Small intestine (tissue), 7 donors: Measurements from ENCODE around the gene PCK1. TPM values are rescaled to one million over a fixed set of nuclear protein-coding genes. Genes with fewer than 3 reads are reported as not detected.
A peak's percentile ranks its signal among the peaks of the same experiment; 100 is the strongest.

ENCODE experiments used
- DNase-seq, 2 donors: peaks; one replicate each; pipeline versions ENCODE4 v3.0.0 to v3.0.0-alpha.2; 2013
- FAIRE-seq: peaks from 2 replicates; lab custom pipeline; 2012; peaks lifted over from hg19 to GRCh38; lab: Jason Lieb, UNC
- H3K27ac ChIP-seq, 3 donors: one replicate each; pipeline ENCODE4 v1.5.1; 2013; ENCODE audit warnings: low read length in 2 of 3, mild to moderate bottlenecking in 2 of 3, control low read depth in 1 of 3, inconsistent platforms in 1 of 3, low read depth in 1 of 3, moderate library complexity in 1 of 3
- H3K27me3 ChIP-seq, 3 donors: one replicate each; pipeline ENCODE4 v1.6.1; 2013; ENCODE audit warnings: low read length in 3 of 3, inconsistent platforms in 1 of 3; ENCODE audit not compliant: control insufficient read depth in 3 of 3, insufficient read depth in 3 of 3
- H3K36me3 ChIP-seq, 3 donors: one replicate each; pipeline ENCODE4 v1.6.1; 2013; ENCODE audit warnings: low read length in 3 of 3, inconsistent platforms in 1 of 3, low read depth in 1 of 3, mild to moderate bottlenecking in 1 of 3, moderate library complexity in 1 of 3; ENCODE audit not compliant: control insufficient read depth in 3 of 3, insufficient read depth in 2 of 3
- H3K4me1 ChIP-seq, 3 donors: one replicate each; pipeline ENCODE4 v1.6.1; 2013; ENCODE audit warnings: low read length in 2 of 3, inconsistent platforms in 1 of 3, low read depth in 1 of 3, mild to moderate bottlenecking in 1 of 3, moderate library complexity in 1 of 3; ENCODE audit not compliant: control insufficient read depth in 3 of 3, insufficient read depth in 2 of 3
- H3K4me3 ChIP-seq, 3 donors: one replicate each; pipeline ENCODE4 v1.5.1; 2013; ENCODE audit warnings: low read length in 3 of 3, control low read depth in 1 of 3, inconsistent platforms in 1 of 3, low read depth in 1 of 3, mild to moderate bottlenecking in 1 of 3, moderate library complexity in 1 of 3
- H3K9me3 ChIP-seq, 2 donors: one replicate each; pipeline ENCODE4 v1.6.1; 2013; ENCODE audit warnings: low read depth in 1 of 2, low read length in 1 of 2; ENCODE audit not compliant: control insufficient read depth in 2 of 2, insufficient read depth in 1 of 2
- WGBS, 3 donors: extraction: QIAGEN DNeasy Blood & Tissue Kit; methylation state at CpG; one replicate each; pipeline ENCODE4 v1.1.7; 2013; 5-methylcytosine and 5-hydroxymethylcytosine counted together
- polyA plus RNA-seq, 4 donors: library from polyadenylated mRNA; stranded (reverse) in 3 of 4; unstranded in 1 of 4; fragments of 200-250 nt in 3 of 4; fragments of 120-200 nt in 1 of 4; gene quantifications; one replicate each; pipeline versions ENCODE4 v1.2.1 to v1.2.3, GENCODE V29; 2013
- donor health status: healthy with polysubstance abuse.
- donor health status: control.
- donor health status: control.
- donor health status: Bipolar disorder and iron deficiency.
- donor health status: healthy.

PCK1 gene
- polyA plus RNA-seq, 4 donors = 5.5 to 439 (median 97.2) TPM

- no peaks in the 10 kb centered on the region for H3K27me3 ChIP-seq
- no peak overlapping the region for H3K4me3 ChIP-seq
- H3K27ac ChIP-seq = no peak overlapping the region
- H3K36me3 ChIP-seq = peaks cover 0 to 2% (median 0%) of the 10 kb centered on the region in 3 donors
- peaks cover 0 to 4% (median 3%) of the 10 kb centered on the region in 3 donors for H3K4me1 ChIP-seq
- H3K9me3 ChIP-seq = no peaks in the 10 kb centered on the region
- no peak for FAIRE-seq
- no peak for DNase-seq
- whole genome bisulfite sequencing, 3 donors = 85 to 91% (median 91%) methylated on average over 20 of the region's 20 CpGs
Measured at GRCh38 chr20:57616143-57616951, 55.4 kb downstream of the PCK1 start.

GRCh38 chr20:57617079-57617795 lies 56.3 kb downstream of the PCK1 start:
- peak overlapping the region in 1 of 3 donors; percentile 90 for H3K27ac ChIP-seq
- FAIRE-seq (no peak), DNase-seq (no peak)
- no peaks in the 10 kb centered on the region for H3K27me3 ChIP-seq
- WGBS, 3 donors = 84 to 88% (median 87%) methylated on average over 6 of the region's 6 CpGs
- H3K36me3 ChIP-seq = peaks cover 0 to 2% (median 0%) of the 10 kb centered on the region in 3 donors
- H3K4me1 ChIP-seq = peaks cover 0 to 4% (median 3%) of the 10 kb centered on the region in 3 donors
- no peak overlapping the region for H3K4me3 ChIP-seq
- H3K9me3 ChIP-seq = no peaks in the 10 kb centered on the region

Other genes starting within 250 kb of the PCK1 start
- gene SPO11, start 231.3 kb upstream of the PCK1 start, polyA plus RNA-seq = not detected
- gene RAE1, start 209.9 kb upstream of the PCK1 start, polyA plus RNA-seq = 10 to 100 TPM; 15.7 to 37.0 (median 18.6) TPM
- 10 to 100 TPM; 13.2 to 17.5 (median 15.8) TPM for gene RBM38, start 169.7 kb upstream of the PCK1 start, polyA plus RNA-seq
- under 1 TPM in 2 of 4 donors, not detected in 2; 0.03 TPM for gene CTCFL, start 36.0 kb upstream of the PCK1 start, polyA plus RNA-seq
- gene ZBP1, start 59.3 kb downstream of the PCK1 start, polyA plus RNA-seq = 1 to 10 TPM in 2 of 4 donors, under 1 TPM in 2; 0.37 to 2.7 (median 1.6) TPM
- 10 to 100 TPM in 2 of 4 donors, 1 to 10 TPM in 2; 4.0 to 12.7 (median 9.6) TPM for gene PMEPA1, start 148.9 kb downstream of the PCK1 start, polyA plus RNA-seq